ENCODE results near the gene JAGN1.

GRCh38 chr3:9869955-9870354, 20.5 kb upstream of the JAGN1 start:
- TF ChIP-seq CTCF (IDR thresholded peaks at IDR 0.05; ENCODE audit: low read depth, low read length) (no peak), POLR2A (IDR thresholded peaks at IDR 0.05; ENCODE audit: extremely low read depth, insufficient read length) (no peak)
- TF ChIP-seq, protein P1, sequence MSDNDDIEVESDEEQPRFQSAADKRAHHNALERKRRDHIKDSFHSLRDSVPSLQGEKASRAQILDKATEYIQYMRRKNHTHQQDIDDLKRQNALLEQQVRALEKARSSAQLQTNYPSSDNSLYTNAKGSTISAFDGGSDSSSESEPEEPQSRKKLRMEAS (IDR thresholded peaks at IDR 0.05; ENCODE audit: low read depth, low read length): no peak

All from NB4 (cell line).